Activated T-helper 1 cell treated with anti-CD3 and anti-CD28 coated beads, Interleukin-12 subunit alpha, Interleukin-12 subunit beta, Interleukin-2, Interleukin-4 antibody, amounts not matched to agents 30 ng/mL and 10 ng/mL and 1 ng/mL, durations not matched to agents 14 hours and 24 hours and 36 hours (primary cell): ENCODE measurements around the gene NOCT. TPM values are rescaled to one million over a fixed set of nuclear protein-coding genes. Genes with fewer than 3 reads are reported as not detected.
A peak's percentile ranks its signal among the peaks of the same experiment; 100 is the strongest.

Source experiments
- DNase-seq: peaks from one replicate; pipeline ENCODE4 v3.0.0; 2021; ENCODE audit warnings: low spot score
- H3K27ac Mint-ChIP-seq: one replicate; pipeline ENCODE4 v1.8.0; 2021; ENCODE audit warnings: mild to moderate bottlenecking, mixed read lengths
- H3K27me3 Mint-ChIP-seq: one replicate; pipeline ENCODE4 v1.8.0; 2022; ENCODE audit warnings: mild to moderate bottlenecking, moderate library complexity, mixed read lengths; ENCODE audit not compliant: insufficient read depth
- H3K36me3 Mint-ChIP-seq: one replicate; pipeline ENCODE4 v1.8.0; 2021; ENCODE audit warnings: low read depth, mixed read lengths
- H3K4me1 Mint-ChIP-seq: one replicate; pipeline ENCODE4 v1.8.0; 2021; ENCODE audit warnings: low read depth, mixed read lengths
- H3K4me3 Mint-ChIP-seq: one replicate; pipeline ENCODE4 v1.8.0; 2021; ENCODE audit warnings: mild to moderate bottlenecking, moderate library complexity, mixed read lengths
- H3K9me3 Mint-ChIP-seq: one replicate; pipeline ENCODE4 v1.8.0; 2021; ENCODE audit warnings: mixed read lengths
- intact Hi-C: fragments of 100-400 bp; cut with micrococcal nuclease; formaldehyde crosslinking; loops from one replicate; pipeline ENCODE4 v1.15.1; 2024
- total RNA-seq: library from RNA; stranded (reverse); gene quantifications from 2 replicates; pipeline ENCODE4 v1.2.3, GENCODE V29; 2022

NOCT gene
- total RNA-seq = 24.1 and 26.9 TPM in 2 replicates

- H3K4me1 Mint-ChIP-seq = peaks cover 43% of the 10 kb centered on the region
These were observed at the start of gene NOCT for GRCh38 chr4:139015269-139015947. Gene NOCT (plus strand): TSS chr4:139015781. CDS start chr4:139015982, 201 bp downstream.

GRCh38 chr4:138967313-138967712, 48.3 kb upstream of the NOCT start:
- Mint-ChIP-seq H3K27me3 (peaks cover 3% of the 10 kb centered on the region), H3K4me1 (no peaks in the 10 kb centered on the region), H3K4me3 (no peak overlapping the region), H3K9me3 (no peaks in the 10 kb centered on the region), H3K27ac (no peak overlapping the region), H3K36me3 (no peaks in the 10 kb centered on the region)
- intact Hi-C loops = no loop called here
- no peak for DNase-seq

More at GRCh38 chr4:139015269-139015947, at the start of gene NOCT:
- Mint-ChIP-seq H3K36me3 (peaks cover 12% of the 10 kb centered on the region), H3K27me3 (no peaks in the 10 kb centered on the region), H3K4me3 (peak within 1 kb of the TSS; percentile 96), H3K27ac (peak within 1 kb of the TSS; percentile 91), H3K9me3 (no peaks in the 10 kb centered on the region)
- DNase-seq = peak; percentile 90
- intact Hi-C loops = loop anchor here (1.0 to 10.0 kb wide), 10 partner anchors 68 to 1509 kb away; partner anchors contain the start of genes ELMOD2, NDUFC1, RAB33B and SLC7A11

GRCh38 chr4:138972956-138973801, 42.4 kb upstream of the NOCT start:
- DNase-seq = no peak
- H3K27ac Mint-ChIP-seq = no peak overlapping the region
- H3K27me3 Mint-ChIP-seq = no peaks in the 10 kb centered on the region
- no peaks in the 10 kb centered on the region for H3K4me1 Mint-ChIP-seq
- H3K36me3 Mint-ChIP-seq = no peaks in the 10 kb centered on the region
- H3K4me3 Mint-ChIP-seq = no peak overlapping the region
- intact Hi-C loops = no loop called here
- no peaks in the 10 kb centered on the region for H3K9me3 Mint-ChIP-seq

GRCh38 chr4:138975225-138975624, 40.4 kb upstream of the NOCT start:
- no peak overlapping the region for H3K27ac Mint-ChIP-seq
- H3K4me1 Mint-ChIP-seq = no peaks in the 10 kb centered on the region
- intact Hi-C loops = no loop called here
- no peak for DNase-seq
- H3K36me3 Mint-ChIP-seq = no peaks in the 10 kb centered on the region
- H3K4me3 Mint-ChIP-seq = no peak overlapping the region
- no peaks in the 10 kb centered on the region for H3K9me3 Mint-ChIP-seq
- no peaks in the 10 kb centered on the region for H3K27me3 Mint-ChIP-seq

- Mint-ChIP-seq H3K4me3 (no peak overlapping the region), H3K36me3 (no peaks in the 10 kb centered on the region), H3K27me3 (no peaks in the 10 kb centered on the region), H3K27ac (no peak overlapping the region), H3K4me1 (no peaks in the 10 kb centered on the region), H3K9me3 (no peaks in the 10 kb centered on the region)
- DNase-seq = no peak
- intact Hi-C loops = no loop called here
These were observed 39.1 kb upstream of the NOCT start for GRCh38 chr4:138976526-138976925.

- Mint-ChIP-seq H3K27ac (no peak overlapping the region), H3K27me3 (no peaks in the 10 kb centered on the region), H3K4me1 (no peaks in the 10 kb centered on the region), H3K9me3 (no peaks in the 10 kb centered on the region), H3K36me3 (no peaks in the 10 kb centered on the region), H3K4me3 (no peak overlapping the region)
- intact Hi-C loops = no loop called here
- no peak for DNase-seq
These were observed 38.1 kb upstream of the NOCT start for GRCh38 chr4:138977524-138977923.

GRCh38 chr4:138978028-138978585, 37.5 kb upstream of the NOCT start:
- no peak overlapping the region for H3K27ac Mint-ChIP-seq
- H3K4me1 Mint-ChIP-seq = no peaks in the 10 kb centered on the region
- intact Hi-C loops = no loop called here
- H3K36me3 Mint-ChIP-seq = no peaks in the 10 kb centered on the region
- H3K4me3 Mint-ChIP-seq = no peak overlapping the region
- H3K9me3 Mint-ChIP-seq = no peaks in the 10 kb centered on the region
- H3K27me3 Mint-ChIP-seq = no peaks in the 10 kb centered on the region
- DNase-seq = no peak

GRCh38 chr4:138978600-138978999, 37.0 kb upstream of the NOCT start:
- Mint-ChIP-seq H3K9me3 (no peaks in the 10 kb centered on the region), H3K4me1 (no peaks in the 10 kb centered on the region), H3K36me3 (no peaks in the 10 kb centered on the region), H3K4me3 (no peak overlapping the region), H3K27me3 (no peaks in the 10 kb centered on the region), H3K27ac (no peak overlapping the region)
- no peak for DNase-seq
- intact Hi-C loops = no loop called here

GRCh38 chr4:138979742-138980141, 35.8 kb upstream of the NOCT start:
- H3K4me3 Mint-ChIP-seq = no peak overlapping the region
- H3K27ac Mint-ChIP-seq = no peak overlapping the region
- no peaks in the 10 kb centered on the region for H3K4me1 Mint-ChIP-seq
- no peaks in the 10 kb centered on the region for H3K9me3 Mint-ChIP-seq
- H3K27me3 Mint-ChIP-seq = peaks cover 2% of the 10 kb centered on the region
- no peak for DNase-seq
- H3K36me3 Mint-ChIP-seq = no peaks in the 10 kb centered on the region
- intact Hi-C loops = no loop called here

- H3K36me3 Mint-ChIP-seq = no peaks in the 10 kb centered on the region
- no peak overlapping the region for H3K4me3 Mint-ChIP-seq
- no peak overlapping the region for H3K27ac Mint-ChIP-seq
- intact Hi-C loops = no loop called here
- DNase-seq = no peak
- no peaks in the 10 kb centered on the region for H3K4me1 Mint-ChIP-seq
- H3K27me3 Mint-ChIP-seq = peaks cover 4% of the 10 kb centered on the region
- H3K9me3 Mint-ChIP-seq = no peaks in the 10 kb centered on the region
These were observed 33.6 kb upstream of the NOCT start for GRCh38 chr4:138981930-138982390.

GRCh38 chr4:138982754-138983153, 32.8 kb upstream of the NOCT start:
- no peak for DNase-seq
- no peaks in the 10 kb centered on the region for H3K4me1 Mint-ChIP-seq
- no peak overlapping the region for H3K4me3 Mint-ChIP-seq
- no peaks in the 10 kb centered on the region for H3K9me3 Mint-ChIP-seq
- peaks cover 4% of the 10 kb centered on the region for H3K27me3 Mint-ChIP-seq
- no peaks in the 10 kb centered on the region for H3K36me3 Mint-ChIP-seq
- H3K27ac Mint-ChIP-seq = no peak overlapping the region
- intact Hi-C loops = no loop called here

GRCh38 chr4:138983690-138984089, 31.9 kb upstream of the NOCT start:
- Mint-ChIP-seq H3K9me3 (no peaks in the 10 kb centered on the region), H3K4me1 (no peaks in the 10 kb centered on the region), H3K27ac (no peak overlapping the region), H3K36me3 (no peaks in the 10 kb centered on the region), H3K27me3 (peaks cover 4% of the 10 kb centered on the region), H3K4me3 (no peak overlapping the region)
- intact Hi-C loops = no loop called here
- DNase-seq = no peak

- intact Hi-C loops = no loop called here
- Mint-ChIP-seq H3K27me3 (peaks cover 4% of the 10 kb centered on the region), H3K27ac (no peak overlapping the region), H3K36me3 (no peaks in the 10 kb centered on the region), H3K4me1 (no peaks in the 10 kb centered on the region), H3K9me3 (no peaks in the 10 kb centered on the region), H3K4me3 (no peak overlapping the region)
- DNase-seq = no peak
These were observed 30.9 kb upstream of the NOCT start for GRCh38 chr4:138984647-138985046.
